Nephron (organoid): ENCODE results near the gene CSTF1.

Source experiments
- H3K27ac Mint-ChIP-seq, 3 experiments: 2 replicates each; pipeline ENCODE4 v1.8.0; 2020; ENCODE audit warnings: mixed read lengths in 3 of 3, mild to moderate bottlenecking in 2 of 3, moderate library complexity in 1 of 3
- H3K27me3 Mint-ChIP-seq: 2 replicates; pipeline ENCODE4 v1.8.0; 2021; ENCODE audit warnings: low read depth, mild to moderate bottlenecking, moderate library complexity, mixed read lengths
- H3K36me3 Mint-ChIP-seq: 2 replicates; pipeline ENCODE4 v1.8.0; 2020; ENCODE audit warnings: low read depth, mixed read lengths
- H3K4me1 Mint-ChIP-seq: 2 replicates; pipeline ENCODE4 v1.8.0; 2020; ENCODE audit warnings: mixed read lengths
- H3K4me3 Mint-ChIP-seq, 3 experiments: 2 replicates each; pipeline ENCODE4 v1.8.0; 2020; ENCODE audit warnings: mild to moderate bottlenecking in 3 of 3, mixed read lengths in 3 of 3, moderate library complexity in 2 of 3
- H3K9me3 Mint-ChIP-seq: 2 replicates; pipeline ENCODE4 v1.8.0; 2020; ENCODE audit warnings: mixed read lengths
- TF ChIP-seq, protein P1 (sequence below), 3 experiments: fragments of 200-600 bp; sonication (generic); IDR thresholded peaks; one replicate each; pipeline ENCODE4 v1.5.0; 2021; ENCODE audit warnings: antibody characterized with exemption in 3 of 3; ENCODE audit not compliant: unreplicated experiment in 3 of 3

The CSTF1 gene

DNA sequence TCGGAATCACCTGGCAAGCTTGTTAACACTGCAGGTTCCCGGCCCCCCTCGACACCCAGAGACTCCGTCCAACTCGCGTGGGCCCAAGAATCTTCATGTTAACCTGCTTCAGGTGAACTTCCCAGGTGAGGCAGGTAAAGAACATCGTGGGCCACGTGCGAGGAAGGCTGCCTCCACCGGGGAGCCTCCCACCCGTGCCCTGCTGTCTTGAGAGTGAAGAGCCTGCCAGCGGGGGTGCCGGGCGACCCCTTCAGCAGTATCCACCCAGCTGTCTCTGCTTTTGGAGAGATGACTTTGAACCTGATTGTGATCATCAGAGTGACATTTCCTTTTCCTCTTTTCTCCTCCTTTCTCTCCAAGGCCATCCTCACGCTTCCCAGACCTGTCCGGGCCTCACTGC, 53.1 kb downstream of the CSTF1 start:
- no peaks in the 10 kb centered on the region for H3K36me3 Mint-ChIP-seq
- H3K4me1 Mint-ChIP-seq: peaks cover 34% of the 10 kb centered on the region
- TF ChIP-seq, protein P1, sequence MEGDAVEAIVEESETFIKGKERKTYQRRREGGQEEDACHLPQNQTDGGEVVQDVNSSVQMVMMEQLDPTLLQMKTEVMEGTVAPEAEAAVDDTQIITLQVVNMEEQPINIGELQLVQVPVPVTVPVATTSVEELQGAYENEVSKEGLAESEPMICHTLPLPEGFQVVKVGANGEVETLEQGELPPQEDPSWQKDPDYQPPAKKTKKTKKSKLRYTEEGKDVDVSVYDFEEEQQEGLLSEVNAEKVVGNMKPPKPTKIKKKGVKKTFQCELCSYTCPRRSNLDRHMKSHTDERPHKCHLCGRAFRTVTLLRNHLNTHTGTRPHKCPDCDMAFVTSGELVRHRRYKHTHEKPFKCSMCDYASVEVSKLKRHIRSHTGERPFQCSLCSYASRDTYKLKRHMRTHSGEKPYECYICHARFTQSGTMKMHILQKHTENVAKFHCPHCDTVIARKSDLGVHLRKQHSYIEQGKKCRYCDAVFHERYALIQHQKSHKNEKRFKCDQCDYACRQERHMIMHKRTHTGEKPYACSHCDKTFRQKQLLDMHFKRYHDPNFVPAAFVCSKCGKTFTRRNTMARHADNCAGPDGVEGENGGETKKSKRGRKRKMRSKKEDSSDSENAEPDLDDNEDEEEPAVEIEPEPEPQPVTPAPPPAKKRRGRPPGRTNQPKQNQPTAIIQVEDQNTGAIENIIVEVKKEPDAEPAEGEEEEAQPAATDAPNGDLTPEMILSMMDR (IDR thresholded peaks at IDR 0.05; ENCODE audit: unreplicated experiment in 3 of 3): no peak
- no peak overlapping the region for H3K4me3 Mint-ChIP-seq
- H3K9me3 Mint-ChIP-seq: no peaks in the 10 kb centered on the region
- H3K27me3 Mint-ChIP-seq: peaks cover 4% of the 10 kb centered on the region
- H3K27ac Mint-ChIP-seq: peak overlapping the region in 2 of 3 experiments; percentile 63 to 79

DNA sequence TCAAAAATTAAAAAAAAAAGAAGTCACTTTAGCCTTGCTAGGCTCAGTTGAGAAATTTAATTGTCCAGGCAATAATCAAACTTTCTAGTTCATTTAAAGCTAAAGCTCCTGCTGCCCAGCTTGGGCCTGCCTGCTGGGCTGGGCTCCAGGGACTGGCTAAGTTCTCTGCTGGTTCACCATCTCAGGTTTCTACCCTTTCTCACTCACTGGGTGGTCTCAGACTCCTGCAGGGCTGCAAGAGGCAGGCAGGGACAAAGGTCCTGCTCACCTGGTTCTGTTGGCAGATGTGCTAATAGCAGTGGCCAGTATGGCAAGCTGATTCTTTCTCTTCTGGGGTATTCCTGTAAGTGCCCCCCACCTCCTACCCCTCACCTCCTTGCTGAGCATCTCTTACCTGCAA, 54.8 kb downstream of the CSTF1 start:
- peaks cover 26% of the 10 kb centered on the region for H3K4me1 Mint-ChIP-seq
- H3K9me3 Mint-ChIP-seq: no peaks in the 10 kb centered on the region
- H3K4me3 Mint-ChIP-seq: no peak overlapping the region
- peaks cover 4% of the 10 kb centered on the region for H3K27me3 Mint-ChIP-seq
- TF ChIP-seq, protein P1 (IDR thresholded peaks at IDR 0.05; ENCODE audit: unreplicated experiment in 3 of 3): no peak
- no peak overlapping the region for H3K27ac Mint-ChIP-seq
- H3K36me3 Mint-ChIP-seq: no peaks in the 10 kb centered on the region

DNA sequence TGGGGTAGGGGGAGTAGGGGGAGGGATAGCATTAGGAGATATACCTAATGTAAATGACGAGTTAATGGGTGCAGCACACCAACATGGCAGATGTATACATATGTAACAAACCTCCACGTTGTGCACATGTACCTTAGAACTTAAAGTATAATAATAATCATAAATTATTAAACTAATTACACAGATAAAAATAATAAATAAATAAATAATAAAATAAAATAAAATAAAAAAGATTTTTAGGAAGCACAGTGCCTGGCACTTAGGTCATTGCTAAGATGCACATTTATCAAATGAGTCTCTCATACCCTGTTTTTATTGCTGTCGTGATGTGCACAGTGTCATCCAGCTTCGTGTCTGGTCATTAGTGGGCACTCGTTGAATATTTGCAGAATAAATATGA, 57.0 kb downstream of the CSTF1 start:
- Mint-ChIP-seq H3K36me3 (no peaks in the 10 kb centered on the region), H3K27ac (no peak overlapping the region), H3K9me3 (no peaks in the 10 kb centered on the region), H3K4me3 (no peak overlapping the region), H3K4me1 (peaks cover 5% of the 10 kb centered on the region), H3K27me3 (no peaks in the 10 kb centered on the region)
- TF ChIP-seq, protein P1 (IDR thresholded peaks at IDR 0.05; ENCODE audit: unreplicated experiment in 3 of 3): no peak

DNA sequence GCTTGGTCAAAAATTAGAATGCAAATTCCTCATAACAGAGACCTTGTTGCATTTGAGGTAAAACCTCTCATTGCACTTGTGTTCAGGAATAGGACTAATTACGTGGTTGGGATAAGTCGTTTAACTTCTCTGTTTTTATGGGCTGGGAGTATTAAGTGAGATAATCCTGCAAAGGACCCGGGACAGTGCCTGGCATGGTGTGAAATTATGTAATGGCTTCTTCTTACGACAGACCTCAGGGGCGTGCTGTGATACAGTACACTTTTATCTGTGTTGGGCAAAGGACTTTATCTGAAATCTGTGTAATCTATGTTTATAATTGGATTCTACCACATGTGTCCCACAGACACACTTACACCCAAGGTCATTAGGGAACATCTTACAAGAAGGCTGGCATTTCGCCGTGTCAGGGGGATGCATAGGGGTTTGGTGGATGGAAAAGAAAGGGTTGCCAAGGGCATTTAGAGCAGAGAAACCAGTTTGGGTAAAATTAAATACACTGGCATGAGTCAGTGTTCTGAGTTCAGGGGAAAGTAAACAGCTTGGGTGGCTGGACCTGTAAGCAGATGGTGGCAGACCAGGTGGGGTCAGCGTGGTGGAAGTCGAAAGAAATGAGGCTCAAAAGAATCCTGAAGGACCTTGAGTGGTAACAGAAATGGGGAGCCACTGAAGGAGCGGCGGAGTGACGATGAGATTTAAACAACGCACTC, 58.8 kb downstream of the CSTF1 start:
- Mint-ChIP-seq H3K36me3 (no peaks in the 10 kb centered on the region), H3K27me3 (no peaks in the 10 kb centered on the region), H3K27ac (no peak overlapping the region), H3K4me3 (no peak overlapping the region), H3K9me3 (no peaks in the 10 kb centered on the region), H3K4me1 (no peaks in the 10 kb centered on the region)
- TF ChIP-seq, protein P1 (IDR thresholded peaks at IDR 0.05; ENCODE audit: unreplicated experiment in 3 of 3): no peak

DNA sequence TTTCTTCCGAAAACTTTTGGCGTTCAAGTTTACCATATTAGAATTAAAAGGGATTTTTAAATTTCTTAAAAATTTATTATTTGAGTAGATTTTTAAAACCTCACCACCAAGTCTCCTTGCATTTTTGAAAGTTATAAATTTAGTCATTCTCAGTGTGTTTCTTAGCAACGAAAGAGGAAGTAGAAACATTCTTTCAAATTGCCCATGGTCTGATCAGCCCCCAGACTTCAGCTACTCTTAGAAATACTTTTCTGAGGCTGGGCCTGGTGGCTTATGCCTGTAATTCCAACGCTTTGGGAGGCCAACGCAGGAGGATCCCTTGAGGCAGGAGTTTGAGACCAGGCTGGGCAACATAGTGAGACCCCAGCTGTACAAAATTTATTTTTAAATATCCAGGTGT, 60.9 kb downstream of the CSTF1 start:
- no peak overlapping the region for H3K4me3 Mint-ChIP-seq
- no peaks in the 10 kb centered on the region for H3K9me3 Mint-ChIP-seq
- no peak overlapping the region for H3K27ac Mint-ChIP-seq
- no peaks in the 10 kb centered on the region for H3K4me1 Mint-ChIP-seq
- H3K27me3 Mint-ChIP-seq: no peaks in the 10 kb centered on the region
- TF ChIP-seq, protein P1 (IDR thresholded peaks at IDR 0.05; ENCODE audit: unreplicated experiment in 3 of 3): no peak
- no peaks in the 10 kb centered on the region for H3K36me3 Mint-ChIP-seq

DNA sequence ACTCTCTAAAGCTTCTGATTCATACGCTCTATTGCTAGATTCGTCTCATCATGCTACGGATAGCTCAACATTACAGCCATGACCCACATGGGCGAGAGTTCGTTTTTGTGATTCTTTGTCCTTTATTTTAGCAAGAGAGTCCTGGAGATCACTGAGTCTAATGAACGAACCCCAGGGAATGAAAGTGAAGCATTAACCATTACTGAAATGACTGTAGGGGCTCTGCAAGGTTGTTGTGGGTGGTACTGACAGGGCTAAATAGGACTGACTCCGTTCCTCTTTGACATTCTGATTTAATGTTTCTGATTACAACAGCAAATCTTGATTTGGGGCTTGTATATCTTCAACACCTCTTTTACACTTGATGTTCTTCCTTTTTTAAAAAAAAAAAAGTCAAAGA, 62.3 kb downstream of the CSTF1 start:
- TF ChIP-seq, protein P1 (IDR thresholded peaks at IDR 0.05; ENCODE audit: unreplicated experiment in 3 of 3): no peak
- no peaks in the 10 kb centered on the region for H3K36me3 Mint-ChIP-seq
- no peak overlapping the region for H3K4me3 Mint-ChIP-seq
- no peaks in the 10 kb centered on the region for H3K4me1 Mint-ChIP-seq
- H3K9me3 Mint-ChIP-seq: no peaks in the 10 kb centered on the region
- no peak overlapping the region for H3K27ac Mint-ChIP-seq
- H3K27me3 Mint-ChIP-seq: no peaks in the 10 kb centered on the region
